ENCODE data around the gene RBM47. TPM values are rescaled to one million over a fixed set of nuclear protein-coding genes. Genes with fewer than 3 reads are reported as not detected.

RBM47 gene
- total RNA-seq, 1 experiment from 2014 or later = 70.3 TPM

- no peaks in the 10 kb centered on the region for H3K27me3 Mint-ChIP-seq (ENCODE audit: low read depth)
- no peaks in the 10 kb centered on the region for H3K23me2 ChIP-seq (ENCODE audit: insufficient read length, low read depth, low read length, poor library complexity, severe bottlenecking)
- no peaks in the 10 kb centered on the region for H3K9me3 ChIP-seq (ENCODE audit: control insufficient read depth, low read depth, low read length)
- 0 out of 5 replicates have a peak, but pooled peaks cover 0 to 3% of the 10 kb centered on the region in 2 experiments for H3K9me3 Mint-ChIP-seq
- no peak overlapping the region for H2AFZ ChIP-seq (ENCODE audit: low read length)
- no peak overlapping the region for H3K27ac ChIP-seq (ENCODE audit: insufficient read length, low read depth, low read length)
- H3K18ac ChIP-seq (ENCODE audit: insufficient read length, low read depth, low read length) = no peak overlapping the region
- no peak overlapping the region for H3K56ac ChIP-seq (ENCODE audit: insufficient read length, low read depth, low read length)
- no peak overlapping the region for H3K4ac ChIP-seq (ENCODE audit: low read depth, low read length)
- no peak overlapping the region for H3T11ph ChIP-seq (ENCODE audit: low read length)
- H2BK5ac ChIP-seq (ENCODE audit: insufficient read length, low read length) = no peak overlapping the region
- H3K14ac ChIP-seq (ENCODE audit: insufficient read depth, low read length) = no peak overlapping the region
- no CpG with 5 or more reads among the region's 4 CpGs for WGBS (ENCODE audit: extremely low coverage, insufficient read length, low lambda C conversion rate)
- peaks cover 10 to 16% (median 13%) of the 10 kb centered on the region in 3 experiments; a peak in 6 of 7 replicates for H3K36me3 Mint-ChIP-seq (ENCODE audit: insufficient read depth in 1 of 3, low read depth in 3 of 3)
- peak overlapping the region in 1 of 3 experiments; percentile 35; a peak in 2 of 7 replicates for H3K27ac Mint-ChIP-seq
- H3K79me2 ChIP-seq (ENCODE audit: insufficient read depth, low read length) = peaks cover 35% of the 10 kb centered on the region; the same call in 1 of the 2 replicates
- no peak overlapping the region for H4K5ac ChIP-seq (ENCODE audit: insufficient read length, low read depth, low read length)
- H2BK120ac ChIP-seq (ENCODE audit: low read depth, low read length, poor library complexity, severe bottlenecking) = no peak overlapping the region
- H3K9ac ChIP-seq (ENCODE audit: extremely low read depth, insufficient read length, low read length) = no peak overlapping the region
- H3K4me3 Mint-ChIP-seq = no peak overlapping the region
- no peak overlapping the region for H3K4me2 ChIP-seq (ENCODE audit: insufficient read depth, insufficient read length, low read length)
- no peak overlapping the region for H2BK12ac ChIP-seq (ENCODE audit: insufficient read length, low read depth, low read length)
- TF ChIP-seq CTCF (conservative IDR thresholded peaks at IDR 0.05) = no peak
- H4K20me1 ChIP-seq (ENCODE audit: control insufficient read depth, insufficient read depth, insufficient read length) = no peaks in the 10 kb centered on the region
- no peak overlapping the region for H4K8ac ChIP-seq (replicated peaks; ENCODE audit: insufficient read length, low read depth, low read length)
- peaks cover 18 to 24% of the 10 kb centered on the region in 2 experiments for H3K4me1 Mint-ChIP-seq
- H3K4me1 ChIP-seq (ENCODE audit: insufficient read depth, low read length) = no peaks in the 10 kb centered on the region
- H2AK5ac ChIP-seq (ENCODE audit: insufficient read length, low read length) = no peak overlapping the region
- DNase-seq = no peak
- no peaks in the 10 kb centered on the region for H3K27me3 ChIP-seq (ENCODE audit: insufficient read depth, low read length)
- H4K91ac ChIP-seq (ENCODE audit: insufficient read length, low read depth, low read length) = no peak overlapping the region
- H3K23ac ChIP-seq (ENCODE audit: insufficient read length, low read depth, low read length) = no peak overlapping the region
- peaks cover 5% of the 10 kb centered on the region for H3K79me1 ChIP-seq (ENCODE audit: insufficient read depth, low read depth, low read length, poor library complexity, severe bottlenecking)
- H2BK20ac ChIP-seq (ENCODE audit: low read depth, low read length, poor library complexity, severe bottlenecking) = no peak overlapping the region
- H2BK15ac ChIP-seq (ENCODE audit: low read depth, low read length) = no peak overlapping the region
Measured at GRCh38 chr4:40612283-40612682, 17.4 kb downstream of the RBM47 start.

Measured in H9 (cell line).